Naive B cell (primary cell): Measurements from ENCODE around the gene GPRC6A. TPM values are rescaled to one million over a fixed set of nuclear protein-coding genes. Genes with fewer than 3 reads are reported as not detected.
"Not testable (repeated sequence)": the region's sequence is repeated elsewhere in the genome, so short reads cannot be mapped to it uniquely, and the experiment has no call there.

Source experiments
- ATAC-seq, 2 donors: fragments of 150-1000 bp; cut with Tn5 transposase; 2 replicates each; pipeline ENCODE4 v1.10.0; 2021; ENCODE audit warnings: low read depth in 2 of 2, mild to moderate bottlenecking in 2 of 2, moderate library complexity in 2 of 2
- DNase-seq: peaks from one replicate; pipeline ENCODE4 v3.0.0; 2022
- H3K27ac Mint-ChIP-seq, 6 donors: one replicate each; pipeline ENCODE4 v1.8.0; 2020 to 2022; ENCODE audit warnings: mild to moderate bottlenecking in 6 of 6, mixed read lengths in 6 of 6, moderate library complexity in 5 of 6, inconsistent platforms in 2 of 6
- H3K27me3 Mint-ChIP-seq, 3 donors: one replicate each; pipeline ENCODE4 v1.8.0; 2021 to 2022; ENCODE audit warnings: mixed read lengths in 3 of 3, mild to moderate bottlenecking in 1 of 3
- H3K36me3 Mint-ChIP-seq, 2 donors: one replicate each; pipeline ENCODE4 v1.8.0; 2020 to 2022; ENCODE audit warnings: mixed read lengths in 2 of 2, inconsistent platforms in 1 of 2, mild to moderate bottlenecking in 1 of 2
- H3K4me1 Mint-ChIP-seq, 3 donors: one replicate each; pipeline ENCODE4 v1.8.0; 2020 to 2022; ENCODE audit warnings: mixed read lengths in 3 of 3, inconsistent platforms in 1 of 3, mild to moderate bottlenecking in 1 of 3, moderate library complexity in 1 of 3
- H3K4me3 Mint-ChIP-seq, 8 donors: one replicate each; pipeline ENCODE4 v1.8.0; 2020 to 2022; ENCODE audit warnings: mild to moderate bottlenecking in 8 of 8, mixed read lengths in 8 of 8, moderate library complexity in 8 of 8, inconsistent platforms in 2 of 8
- H3K9me3 Mint-ChIP-seq, 7 donors: one replicate each; pipeline ENCODE4 v1.8.0; 2020 to 2022; ENCODE audit warnings: mixed read lengths in 7 of 7, mild to moderate bottlenecking in 5 of 7, inconsistent platforms in 2 of 7, moderate library complexity in 1 of 7
- polyA plus RNA-seq, 6 donors: library from polyadenylated mRNA; unstranded; fragments of 300-500 nt; fragmentation: Illumina TruSeq; gene quantifications; one replicate each; pipeline ENCODE4 v1.2.3, GENCODE V29; 2021; ENCODE audit warnings: low read depth in 6 of 6

The GPRC6A gene
- polyA plus RNA-seq, 6 donors from 2014 or later = not detected

DNA sequence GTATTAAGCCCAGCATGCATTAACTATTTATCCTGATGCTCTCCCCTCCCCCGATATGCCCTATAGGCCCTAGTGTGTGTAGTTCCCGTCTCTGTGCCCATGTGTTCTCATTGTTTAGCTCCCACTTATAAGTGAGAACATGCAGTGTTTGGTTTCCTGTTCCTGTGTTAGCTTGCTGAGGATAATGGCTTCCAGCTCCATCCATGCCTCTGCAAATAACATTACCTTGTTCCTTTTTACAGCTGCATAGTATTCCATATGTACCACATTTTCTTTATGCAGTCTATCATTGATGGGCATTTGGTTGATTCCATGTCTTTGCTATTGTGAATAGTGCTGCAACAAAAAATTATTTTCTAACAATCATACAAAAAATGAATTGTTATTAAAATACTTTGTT lies 5.6 kb upstream of the GPRC6A start:
- H3K27me3 Mint-ChIP-seq = peaks cover 2 to 22% (median 12%) of the 10 kb centered on the region in 3 donors
- not testable (repeated sequence) for DNase-seq, H3K4me1 Mint-ChIP-seq, H3K36me3 Mint-ChIP-seq, H3K9me3 Mint-ChIP-seq, H3K4me3 Mint-ChIP-seq, H3K27ac Mint-ChIP-seq, ATAC-seq

DNA sequence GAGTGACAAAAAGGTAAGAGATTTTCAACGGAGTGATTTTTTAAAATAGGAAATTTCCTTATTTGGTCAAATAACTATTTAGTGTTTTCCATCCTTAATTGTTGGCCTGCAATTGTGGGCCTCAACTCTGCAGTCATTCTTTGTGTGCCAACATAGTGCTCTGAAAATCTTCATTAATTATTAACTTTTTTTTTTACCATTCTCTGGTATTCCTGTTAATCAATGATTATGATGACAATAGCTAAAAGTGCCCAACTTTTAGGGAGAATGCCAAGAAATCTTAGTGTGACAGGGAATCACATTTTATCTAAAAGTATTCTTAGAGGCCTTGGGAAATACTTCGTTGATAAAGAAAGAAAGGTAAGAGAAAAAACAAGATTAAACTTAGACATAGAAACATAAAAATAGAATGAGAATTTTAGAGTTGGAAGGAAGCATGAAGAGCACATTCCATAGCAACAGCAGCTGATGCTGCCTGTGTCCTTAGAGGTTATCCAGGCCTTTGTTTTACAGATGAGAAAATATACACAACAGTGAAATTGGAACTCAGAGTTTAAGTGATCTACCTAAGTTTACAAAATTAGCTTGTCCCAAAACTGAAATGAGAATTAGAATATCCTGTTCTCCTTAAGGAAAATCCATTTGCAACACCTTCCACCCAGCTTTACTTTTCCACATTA lies 1.2 kb downstream of the GPRC6A start:
- H3K36me3 Mint-ChIP-seq = peaks cover 0 to 8% of the 10 kb centered on the region in 2 donors
- no peaks in the 10 kb centered on the region for H3K4me1 Mint-ChIP-seq
- peaks cover 4 to 25% (median 16%) of the 10 kb centered on the region in 7 donors for H3K9me3 Mint-ChIP-seq
- peak overlapping the region in 1 of 6 donors; percentile 56 for H3K27ac Mint-ChIP-seq
- H3K27me3 Mint-ChIP-seq = no peaks in the 10 kb centered on the region
- ATAC-seq (no peak), DNase-seq (no peak)
- no peak overlapping the region for H3K4me3 Mint-ChIP-seq

DNA sequence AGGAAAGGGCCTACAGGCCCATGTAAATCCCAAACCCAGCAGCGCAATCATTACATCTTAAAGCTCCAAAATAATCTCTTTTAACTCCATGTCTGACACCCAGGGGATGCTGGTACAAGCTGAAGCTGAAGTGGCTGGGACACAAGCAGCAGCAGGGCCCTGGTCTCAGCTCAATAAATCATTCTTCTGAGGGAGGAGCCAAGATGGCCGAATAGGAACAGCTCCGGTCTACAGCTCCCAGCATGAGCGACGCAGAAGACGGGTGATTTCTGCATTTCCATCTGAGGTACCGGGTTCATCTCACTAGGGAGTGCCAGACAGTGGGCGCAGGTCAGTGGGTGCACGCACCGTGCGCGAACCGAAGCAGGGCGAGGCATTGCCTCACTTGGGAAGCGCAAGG lies 12.5 kb downstream of the GPRC6A start:
- H3K27ac Mint-ChIP-seq, H3K4me3 Mint-ChIP-seq, H3K36me3 Mint-ChIP-seq, DNase-seq, H3K4me1 Mint-ChIP-seq, H3K27me3 Mint-ChIP-seq, ATAC-seq: not testable (repeated sequence)
- H3K9me3 Mint-ChIP-seq = peaks cover 7 to 36% (median 25%) of the 10 kb centered on the region in 7 donors

DNA sequence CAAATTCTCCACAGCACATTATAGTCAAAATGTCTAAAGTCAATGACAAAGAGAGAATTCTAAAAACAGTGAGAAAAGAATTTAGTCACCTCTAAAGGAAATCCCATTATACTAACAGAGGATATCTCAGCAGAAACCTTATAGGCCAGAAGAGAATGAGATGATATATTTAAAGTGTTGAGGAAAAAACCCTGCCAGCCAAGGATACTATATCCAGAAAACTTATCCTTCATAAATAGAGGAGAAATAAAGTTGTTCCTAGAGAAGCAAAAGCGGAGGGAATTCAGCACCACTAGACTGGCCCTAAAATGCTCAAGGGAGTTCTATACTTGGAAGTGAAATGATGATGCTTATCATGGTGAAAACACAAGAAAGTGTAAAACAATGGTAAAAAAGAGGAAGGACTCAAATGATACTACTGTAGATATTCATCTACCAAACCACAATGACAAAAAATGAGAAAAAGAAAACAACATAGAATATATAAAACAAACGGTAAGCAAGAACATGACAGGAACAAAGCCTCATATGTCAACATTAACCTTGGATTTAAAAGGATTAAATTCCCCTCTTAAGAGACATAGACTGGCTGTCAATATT lies 16.7 kb downstream of the GPRC6A start:
- Mint-ChIP-seq H3K27ac (no peak overlapping the region), H3K9me3 (peaks cover 7 to 41% (median 21%) of the 10 kb centered on the region in 7 donors), H3K4me1 (no peaks in the 10 kb centered on the region), H3K4me3 (no peak overlapping the region), H3K27me3 (peaks cover 0 to 12% (median 0%) of the 10 kb centered on the region in 3 donors), H3K36me3 (peaks cover 0 to 16% of the 10 kb centered on the region in 2 donors)
- no peak for ATAC-seq
- no peak for DNase-seq

DNA sequence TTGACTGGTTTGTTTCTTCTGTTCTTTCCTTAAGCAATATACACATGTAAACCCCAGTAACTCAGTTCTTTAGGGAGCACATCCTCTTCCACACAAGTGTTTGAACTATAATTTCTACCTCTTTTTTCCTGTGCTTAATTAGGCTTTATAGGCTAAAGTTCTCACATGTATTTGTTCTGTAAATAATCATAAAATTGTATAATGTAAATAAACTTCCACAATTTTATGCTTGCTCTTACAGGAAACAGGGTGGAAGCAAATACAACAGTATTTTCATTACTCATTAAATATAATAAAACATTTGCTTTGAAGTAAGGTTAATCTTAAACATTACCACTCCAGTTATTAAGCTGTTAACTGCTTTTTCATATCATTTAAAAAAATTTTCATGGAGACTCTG lies 26.9 kb downstream of the GPRC6A start:
- peaks cover 19 to 39% (median 34%) of the 10 kb centered on the region in 3 donors for H3K27me3 Mint-ChIP-seq
- H3K9me3 Mint-ChIP-seq = peaks cover 0 to 4% (median 0%) of the 10 kb centered on the region in 7 donors
- no peak overlapping the region for H3K4me3 Mint-ChIP-seq
- H3K4me1 Mint-ChIP-seq = no peaks in the 10 kb centered on the region
- H3K36me3 Mint-ChIP-seq = no peaks in the 10 kb centered on the region
- DNase-seq (no peak), ATAC-seq (no peak)
- no peak overlapping the region for H3K27ac Mint-ChIP-seq

DNA sequence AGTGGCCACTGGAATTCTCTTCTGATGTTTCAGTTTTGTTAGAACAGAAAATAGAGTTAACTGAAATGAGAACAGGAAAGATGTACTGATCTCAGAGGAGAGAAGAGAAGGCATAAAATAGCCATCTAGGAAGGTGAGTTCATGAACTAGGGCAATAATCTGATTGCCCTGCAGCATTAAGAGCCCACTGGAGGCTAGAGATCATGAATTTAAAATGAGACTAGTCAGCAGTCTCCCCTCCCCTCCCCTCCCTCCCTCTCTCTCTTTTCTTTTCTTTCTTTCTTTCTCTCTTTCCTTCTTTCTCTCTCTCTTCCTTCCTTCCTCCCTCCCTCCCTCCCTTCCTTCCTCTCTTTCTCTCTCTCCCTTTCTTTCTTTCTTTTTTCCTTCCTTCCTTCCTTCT lies 28.9 kb downstream of the GPRC6A start:
- Mint-ChIP-seq H3K27ac (no peak overlapping the region), H3K4me1 (no peaks in the 10 kb centered on the region), H3K36me3 (no peaks in the 10 kb centered on the region), H3K4me3 (no peak overlapping the region), H3K9me3 (peaks cover 0 to 4% (median 0%) of the 10 kb centered on the region in 7 donors), H3K27me3 (peaks cover 19 to 28% (median 26%) of the 10 kb centered on the region in 3 donors)
- no peak for ATAC-seq
- DNase-seq = no peak

DNA sequence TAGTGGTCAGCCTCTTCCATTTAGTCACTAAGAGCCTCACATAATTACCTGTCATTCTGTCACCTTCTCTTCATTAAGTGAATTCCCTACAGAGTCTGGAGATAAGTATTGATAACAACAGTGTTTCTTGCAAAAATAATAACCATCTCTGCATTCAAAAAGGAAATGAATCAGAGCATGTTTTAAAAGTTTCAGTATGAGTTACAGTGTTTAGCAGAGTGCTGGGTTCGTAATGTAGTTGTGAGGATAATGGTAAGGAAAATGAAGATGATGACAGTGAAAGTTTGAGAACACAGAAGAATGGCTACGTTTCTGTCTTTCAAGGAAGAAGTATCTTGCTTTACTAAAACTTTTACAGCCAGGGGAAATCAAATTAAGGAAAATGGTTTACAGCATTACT lies 31.3 kb downstream of the GPRC6A start:
- Mint-ChIP-seq H3K9me3 (peaks cover 0 to 4% (median 0%) of the 10 kb centered on the region in 7 donors), H3K4me1 (no peaks in the 10 kb centered on the region), H3K27ac (no peak overlapping the region), H3K27me3 (peaks cover 13 to 19% (median 15%) of the 10 kb centered on the region in 3 donors), H3K4me3 (no peak overlapping the region), H3K36me3 (no peaks in the 10 kb centered on the region)
- ATAC-seq = no peak
- DNase-seq = no peak

DNA sequence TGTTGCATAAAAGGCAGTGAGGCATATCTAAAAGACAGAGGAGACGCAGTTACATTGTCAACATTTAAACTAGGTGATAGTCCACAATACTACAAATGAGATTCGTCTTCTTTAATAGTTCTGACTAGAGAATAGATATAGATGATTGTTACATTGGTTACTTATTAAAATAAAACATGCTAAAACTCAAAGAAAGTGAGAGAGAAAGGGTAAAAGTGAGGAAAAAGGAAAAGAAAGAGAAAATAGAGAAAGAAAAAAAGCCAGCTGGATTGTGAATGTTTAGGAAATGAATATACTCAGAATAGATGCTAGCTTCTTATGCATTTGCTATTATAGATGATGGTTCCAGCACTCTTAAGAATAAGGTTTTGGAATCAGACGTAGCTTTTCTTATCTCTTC lies 35.7 kb downstream of the GPRC6A start:
- no peaks in the 10 kb centered on the region for H3K36me3 Mint-ChIP-seq
- peaks cover 0 to 3% (median 0%) of the 10 kb centered on the region in 7 donors for H3K9me3 Mint-ChIP-seq
- H3K4me3 Mint-ChIP-seq = no peak overlapping the region
- no peaks in the 10 kb centered on the region for H3K4me1 Mint-ChIP-seq
- DNase-seq (no peak), ATAC-seq (no peak)
- H3K27me3 Mint-ChIP-seq = peaks cover 7 to 10% (median 9%) of the 10 kb centered on the region in 3 donors
- no peak overlapping the region for H3K27ac Mint-ChIP-seq

DNA sequence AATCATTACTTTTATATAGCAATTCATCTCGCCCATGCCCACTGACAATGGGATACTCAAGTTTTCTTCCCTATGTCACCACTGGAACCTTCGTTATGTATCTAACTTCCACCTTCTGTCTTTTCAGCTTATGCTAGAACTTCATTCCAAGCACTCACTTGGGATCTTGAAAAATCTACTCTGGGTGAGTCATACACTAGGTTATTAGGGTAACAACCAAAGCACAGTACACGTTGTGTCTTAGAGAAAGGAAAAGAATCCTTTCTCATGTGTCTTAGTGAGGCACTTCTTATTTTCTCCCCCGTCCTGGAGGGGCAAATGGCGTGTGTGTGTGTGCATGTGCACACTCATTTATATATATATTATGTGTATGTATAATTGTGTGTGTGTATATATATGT lies 45.0 kb downstream of the GPRC6A start:
- Mint-ChIP-seq H3K9me3 (no peaks in the 10 kb centered on the region), H3K36me3 (no peaks in the 10 kb centered on the region), H3K4me1 (no peaks in the 10 kb centered on the region), H3K27me3 (peaks cover 9 to 29% (median 21%) of the 10 kb centered on the region in 3 donors), H3K27ac (no peak overlapping the region), H3K4me3 (no peak overlapping the region)
- ATAC-seq = no peak
- no peak for DNase-seq

DNA sequence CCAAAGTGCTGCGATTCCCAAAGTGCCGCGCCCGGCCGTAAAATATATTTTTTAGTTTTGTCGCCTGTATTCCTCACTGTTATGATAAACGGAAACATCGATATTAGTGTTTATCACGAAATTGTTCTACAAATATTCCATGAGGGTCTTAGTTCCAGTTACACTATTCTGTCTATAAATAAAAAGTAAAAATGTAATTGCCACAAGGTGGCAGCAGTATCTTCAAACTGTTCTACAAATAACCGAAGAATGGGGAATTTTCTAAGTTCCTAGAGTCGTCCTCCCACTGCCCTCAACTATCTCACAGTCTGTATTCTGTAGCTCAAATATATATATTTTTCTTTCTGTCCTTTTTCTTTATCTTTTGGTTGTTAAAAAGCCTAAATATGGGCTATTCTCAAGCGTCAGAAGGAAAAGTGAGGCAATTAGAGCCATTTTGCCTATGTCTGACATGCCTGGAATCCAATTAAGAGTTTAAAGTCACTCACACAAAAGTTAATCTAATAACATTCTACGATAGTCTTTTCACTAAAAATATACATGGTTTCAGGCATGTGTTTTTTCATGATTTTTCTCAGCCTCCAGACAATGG lies 49.2 kb downstream of the GPRC6A start:
- H3K27ac Mint-ChIP-seq = no peak overlapping the region

DNA sequence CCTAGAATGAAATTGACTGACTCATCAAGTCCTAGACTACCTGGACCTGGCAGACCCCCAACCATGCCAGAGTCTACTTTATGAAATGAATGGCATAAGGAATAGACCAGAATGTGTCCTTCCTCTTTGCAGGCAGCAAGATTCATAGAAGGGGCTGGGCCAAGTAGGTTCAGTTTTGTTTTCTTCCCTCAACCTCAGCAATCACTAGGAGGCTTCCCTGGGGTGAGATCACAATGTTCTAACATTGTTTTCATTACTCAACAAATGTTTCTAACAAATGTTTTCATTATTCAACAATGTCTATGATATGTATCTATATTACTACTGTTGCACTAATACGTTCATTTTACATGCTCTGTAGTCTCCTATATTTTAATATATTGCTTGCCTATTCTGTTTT lies 55.0 kb downstream of the GPRC6A start:
- peaks cover 0 to 6% (median 0%) of the 10 kb centered on the region in 7 donors for H3K9me3 Mint-ChIP-seq
- no peak overlapping the region for H3K27ac Mint-ChIP-seq
- no peaks in the 10 kb centered on the region for H3K4me1 Mint-ChIP-seq
- H3K4me3 Mint-ChIP-seq = no peak overlapping the region
- ATAC-seq = no peak
- no peak for DNase-seq
- H3K27me3 Mint-ChIP-seq = peaks cover 16 to 22% (median 17%) of the 10 kb centered on the region in 3 donors
- H3K36me3 Mint-ChIP-seq = no peaks in the 10 kb centered on the region

More for the DNA sequence above, 49.2 kb downstream of the GPRC6A start:
- no peaks in the 10 kb centered on the region for H3K4me1 Mint-ChIP-seq
- ATAC-seq = no peak
- no peak for DNase-seq
- H3K36me3 Mint-ChIP-seq = no peaks in the 10 kb centered on the region
- H3K27me3 Mint-ChIP-seq = peaks cover 8 to 15% (median 11%) of the 10 kb centered on the region in 3 donors
- H3K4me3 Mint-ChIP-seq = no peak overlapping the region
- peaks cover 0 to 6% (median 0%) of the 10 kb centered on the region in 7 donors for H3K9me3 Mint-ChIP-seq

DNA sequence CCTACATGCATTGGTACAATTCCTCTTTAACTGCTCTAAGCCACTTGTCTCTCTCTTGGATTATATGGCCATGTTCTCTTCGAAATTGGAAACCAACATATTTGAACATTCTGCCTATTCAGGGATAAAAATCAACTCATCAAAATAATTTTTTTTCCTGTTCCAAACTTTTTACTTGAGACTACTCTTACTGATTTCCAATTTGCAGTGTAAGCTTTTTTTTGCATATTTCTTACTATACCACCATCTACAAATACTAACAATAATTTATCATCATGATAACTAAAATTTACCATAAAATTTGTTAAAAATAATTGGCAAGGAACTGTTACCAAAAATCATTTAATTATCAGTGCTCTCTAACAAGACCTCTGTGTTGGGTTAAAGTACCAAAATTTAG lies 56.4 kb downstream of the GPRC6A start:
- peaks cover 16 to 27% (median 17%) of the 10 kb centered on the region in 3 donors for H3K27me3 Mint-ChIP-seq
- no peak for ATAC-seq
- H3K9me3 Mint-ChIP-seq = peaks cover 0 to 6% (median 0%) of the 10 kb centered on the region in 7 donors
- H3K4me3 Mint-ChIP-seq = no peak overlapping the region
- no peaks in the 10 kb centered on the region for H3K4me1 Mint-ChIP-seq
- H3K27ac Mint-ChIP-seq = no peak overlapping the region
- no peaks in the 10 kb centered on the region for H3K36me3 Mint-ChIP-seq
- DNase-seq = no peak

DNA sequence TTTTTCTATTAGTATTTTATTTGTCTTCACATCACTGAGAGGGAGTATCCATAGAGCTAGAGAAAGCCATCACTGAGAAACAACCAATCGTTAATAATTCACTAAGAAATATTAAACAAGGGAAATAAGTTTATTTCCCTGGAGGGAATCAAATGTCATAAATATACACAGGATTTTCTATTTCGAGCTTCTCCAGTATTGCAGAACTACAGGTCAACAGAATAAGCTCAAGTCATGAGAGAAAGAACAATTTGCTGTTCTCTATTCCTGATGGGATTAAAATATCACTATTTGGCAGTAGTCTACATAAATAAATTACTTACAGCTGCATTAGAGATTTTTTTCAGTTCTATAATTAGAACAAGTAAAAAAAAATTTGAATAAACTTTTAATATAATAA lies 61.2 kb downstream of the GPRC6A start:
- Mint-ChIP-seq H3K27me3 (peaks cover 34 to 55% (median 42%) of the 10 kb centered on the region in 3 donors), H3K4me1 (peaks cover 7 to 16% (median 10%) of the 10 kb centered on the region in 3 donors), H3K27ac (no peak overlapping the region), H3K9me3 (peaks cover 0 to 1% (median 0%) of the 10 kb centered on the region in 7 donors), H3K4me3 (no peak overlapping the region), H3K36me3 (peaks cover 0 to 12% of the 10 kb centered on the region in 2 donors)
- ATAC-seq (no peak), DNase-seq (no peak)
